IPS DF 19.7 (cell line): ENCODE results near the gene PYURF.

ENCODE experiments used
- DNase-seq: peaks from one replicate; pipeline ENCODE4 v3.0.0-alpha.2; 2013; ENCODE audit warnings: low read depth, low spot score

Gene PYURF

GRCh38 chr4:88511236-88511635 lies 12.3 kb downstream of the PYURF start:
- no peak for DNase-seq

DNA sequence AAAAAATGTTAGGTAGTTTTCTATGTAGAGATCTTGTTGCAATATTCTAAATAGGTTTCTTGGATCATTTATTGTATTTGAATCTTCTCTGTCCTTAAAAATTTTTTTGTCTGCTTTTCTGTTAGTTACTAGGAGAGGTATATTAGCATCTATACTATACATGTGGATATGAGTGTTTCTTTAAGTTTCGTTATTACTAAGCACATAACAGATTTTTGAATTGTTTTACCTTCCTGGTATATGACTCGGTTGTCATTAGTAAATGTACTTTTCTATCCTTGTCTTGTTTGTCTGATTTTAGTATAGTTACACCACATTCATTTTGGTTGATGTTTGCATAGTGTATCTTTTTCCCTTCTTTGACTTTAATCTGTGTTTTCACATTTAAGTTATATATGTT lies 20.2 kb downstream of the PYURF start:
- DNase-seq: no peak

DNA sequence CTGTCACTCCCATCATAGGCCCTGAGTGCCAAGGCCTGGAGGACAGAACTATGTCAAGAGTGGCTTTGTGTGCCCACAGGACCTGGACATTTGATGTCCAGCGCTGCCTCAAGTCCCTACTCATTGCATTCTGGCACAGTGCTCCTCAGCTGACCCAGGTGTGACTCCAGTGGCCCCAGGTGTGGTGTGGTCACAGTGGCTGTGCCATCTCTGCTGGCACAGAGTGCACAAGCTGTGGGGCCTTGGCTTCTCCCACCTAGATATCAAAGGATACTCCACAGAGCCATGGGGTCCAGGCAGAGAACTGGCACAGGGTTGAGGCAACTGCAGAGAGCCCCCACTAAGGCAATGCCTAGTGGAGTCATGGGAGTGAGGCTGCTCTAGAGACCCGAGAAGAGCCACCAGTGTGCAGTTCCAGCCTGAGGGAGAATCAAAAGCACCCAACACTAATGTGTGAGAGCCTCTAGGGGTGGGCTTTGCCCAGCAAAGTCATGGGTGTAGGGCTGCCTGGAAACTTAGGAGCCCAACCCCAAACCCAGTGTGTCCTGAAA lies 25.6 kb downstream of the PYURF start:
- no peak for DNase-seq

DNA sequence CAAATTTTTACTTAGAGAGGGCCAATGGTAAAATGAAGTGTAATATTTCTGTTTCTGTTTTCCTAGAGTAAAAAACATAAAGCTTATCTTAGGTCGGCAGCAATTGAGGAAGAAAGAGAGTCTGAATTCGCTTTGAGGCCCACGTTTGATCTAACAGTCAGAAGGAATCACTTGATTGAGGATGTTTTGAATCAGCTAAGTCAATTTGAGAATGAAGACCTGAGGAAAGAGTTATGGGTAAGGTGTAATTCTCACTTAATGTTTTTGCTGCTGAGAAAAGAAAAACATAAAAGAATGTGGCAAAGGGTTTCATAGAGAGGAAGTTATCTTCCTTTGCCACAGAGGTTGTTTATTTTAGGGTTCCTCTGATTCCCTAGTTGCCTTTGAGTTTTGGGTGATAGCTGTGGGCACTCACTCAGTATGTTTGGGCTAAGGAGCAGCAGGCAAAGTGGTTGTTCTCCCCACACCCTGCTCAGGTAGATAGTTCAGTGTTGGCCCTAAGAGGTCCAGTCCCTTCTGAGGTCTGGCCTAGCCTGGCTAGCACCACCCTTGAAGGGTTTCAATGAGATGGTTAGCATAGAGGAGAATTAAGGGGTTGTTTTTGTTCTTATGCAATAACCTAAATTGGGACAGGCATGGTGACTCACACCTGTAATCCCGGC lies 34.3 kb downstream of the PYURF start:
- DNase-seq: no peak

DNA sequence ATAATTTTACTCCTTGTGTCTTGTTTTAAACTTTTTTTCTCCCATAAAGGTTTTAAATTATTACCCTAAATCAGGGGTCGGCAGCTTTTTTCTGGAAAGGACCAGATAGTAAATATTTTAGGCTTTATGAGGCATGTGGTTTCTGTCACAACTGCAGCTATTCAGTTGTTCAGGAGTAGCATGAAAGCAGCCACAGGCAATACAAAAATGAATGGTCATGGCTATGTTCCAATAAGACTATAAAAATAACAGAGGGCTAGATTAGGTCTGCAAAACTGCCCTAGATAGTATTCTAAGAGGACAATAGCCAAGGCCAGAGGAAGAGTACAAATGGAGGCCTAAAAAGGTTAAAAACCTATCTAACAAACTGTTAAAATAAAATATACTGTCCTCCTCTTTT lies 42.0 kb downstream of the PYURF start:
- DNase-seq: no peak

DNA sequence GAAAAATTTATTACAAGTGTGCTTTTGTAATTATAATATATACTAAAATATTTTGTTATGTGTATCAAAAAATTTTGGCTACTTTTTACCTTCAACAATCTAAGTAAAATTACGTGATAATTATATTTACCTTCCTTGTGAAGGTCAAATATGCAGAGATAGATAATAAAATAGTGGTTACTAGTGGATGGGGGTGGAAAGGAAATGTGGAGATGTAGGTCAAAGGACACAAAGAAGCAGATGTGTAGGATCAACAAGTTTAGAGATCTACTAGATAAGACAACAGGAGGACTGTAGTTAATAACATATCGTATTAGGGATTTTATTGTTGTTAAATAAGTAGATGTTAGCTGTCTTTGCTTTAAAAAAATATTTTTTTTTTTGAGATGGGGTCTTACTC lies 45.3 kb downstream of the PYURF start:
- DNase-seq: no peak

DNA sequence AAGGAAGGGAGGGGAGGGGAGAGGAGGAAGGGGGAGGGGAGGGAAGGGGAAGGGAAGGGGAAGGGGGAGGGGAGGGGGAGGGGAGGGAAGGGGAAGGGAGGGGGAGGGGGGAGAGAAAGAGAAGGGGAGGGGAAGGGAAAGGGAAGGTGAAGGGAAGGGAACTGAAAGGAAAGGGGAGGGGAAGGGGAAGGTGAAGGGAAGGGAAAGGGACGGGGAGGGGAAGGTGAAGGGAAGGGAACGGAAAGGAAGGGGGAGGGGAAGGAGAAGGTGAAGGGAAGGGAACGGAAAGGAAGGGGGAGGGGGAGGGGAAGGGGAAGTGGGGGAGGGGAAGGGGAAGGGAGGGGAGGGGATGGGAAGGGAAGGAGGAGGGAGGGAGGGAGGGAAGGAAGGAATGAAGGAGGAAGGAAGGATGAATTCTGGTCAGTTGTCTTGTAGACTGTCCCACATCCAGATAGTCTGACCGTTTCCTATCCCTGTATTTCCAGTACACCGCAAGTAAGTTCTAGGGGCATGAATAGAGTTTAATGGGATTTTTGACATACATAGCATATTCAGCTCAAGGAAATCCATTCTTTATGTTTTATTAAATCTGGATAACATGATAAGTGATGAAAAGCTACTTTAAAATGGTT lies 46.2 kb downstream of the PYURF start:
- no peak for DNase-seq
